ENCODE measurements around the gene CACHD1. TPM values are rescaled to one million over a fixed set of nuclear protein-coding genes. Genes with fewer than 3 reads are reported as not detected.

CACHD1 gene
- 2.3 TPM for polyA plus RNA-seq (2013, experiment 1 of 2)
- 2.3 TPM for polyA plus RNA-seq (2013, experiment 2 of 2)

- under 1% methylated on average over 63 of the region's 82 CpGs for WGBS
- Histone ChIP-seq H3K36me3 (ENCODE audit: control insufficient read depth in 1 of 2, insufficient read depth in 2 of 2, low read depth in 1 of 2, low read length in 2 of 2) (no peaks in the 10 kb centered on the region), H3K4me1 (ENCODE audit: control insufficient read depth, insufficient read depth, low read depth, low read length) (peaks cover 15% of the 10 kb centered on the region), H2BK120ac (ENCODE audit: low read depth, low read length) (peak within 1 kb of the TSS; percentile 15), H3K4me3 (ENCODE audit: insufficient read depth in 1 of 2, low read depth in 1 of 2, low read length in 2 of 2) (peak within 1 kb of the TSS; percentile 76 to 93), H3K27ac (ENCODE audit: low read length, poor library complexity, severe bottlenecking) (no peak within 1 kb of the TSS), H3K4me2 (ENCODE audit: low read length, poor library complexity, severe bottlenecking) (peak within 1 kb of the TSS; percentile 99), H2BK15ac (ENCODE audit: low read depth, poor library complexity, severe bottlenecking) (peak within 1 kb of the TSS; percentile 77), H2BK12ac (ENCODE audit: low read length in 2 of 2) (peak within 1 kb of the TSS in 1 of 2 experiments; percentile 88), H4K8ac (ENCODE audit: low read length) (peak within 1 kb of the TSS; percentile 82), H3K14ac (ENCODE audit: low read length in 2 of 2) (peak within 1 kb of the TSS; percentile 49 to 88), H3K9ac (ENCODE audit: low read length) (peak within 1 kb of the TSS; percentile 84), H3K9me3 (ENCODE audit: control insufficient read depth, low read length) (no peaks in the 10 kb centered on the region), H3K79me1 (replicated peaks; ENCODE audit: low read length, poor library complexity, severe bottlenecking) (peaks cover 23% of the 10 kb centered on the region), H3K27me3 (ENCODE audit: control insufficient read depth in 1 of 2, insufficient read depth in 1 of 2, low read length in 2 of 2) (peaks cover 10 to 12% of the 10 kb centered on the region in 2 experiments), H2BK5ac (ENCODE audit: low read depth, low read length, poor library complexity, severe bottlenecking) (no peak within 1 kb of the TSS), H3K4ac (ENCODE audit: low read depth in 1 of 2, low read length in 2 of 2) (peak within 1 kb of the TSS in 1 of 2 experiments; percentile 51), H3K18ac (ENCODE audit: low read depth in 1 of 2, low read length in 2 of 2) (peak within 1 kb of the TSS; percentile 63 to 70), H2AFZ (ENCODE audit: low read depth, low read length) (peak within 1 kb of the TSS; percentile 82), H2AK5ac (ENCODE audit: low read length, severe bottlenecking) (no peak within 1 kb of the TSS), H3K23ac (ENCODE audit: low read length in 2 of 2) (peak within 1 kb of the TSS; percentile 42 to 99), H4K91ac (ENCODE audit: low read length) (no peak within 1 kb of the TSS)
- DNase-seq = peak; percentile 82
These were observed at the start of gene CACHD1 for GRCh38 chr1:64469977-64470664. TSS of gene CACHD1 (plus strand) at chr1:64470129. CDS start at chr1:64470745, 616 bp downstream.

- H3K14ac ChIP-seq (ENCODE audit: low read length in 2 of 2) = no peak overlapping the region
These were observed 48.6 kb upstream of the CACHD1 start for GRCh38 chr1:64421377-64421776.

DNA sequence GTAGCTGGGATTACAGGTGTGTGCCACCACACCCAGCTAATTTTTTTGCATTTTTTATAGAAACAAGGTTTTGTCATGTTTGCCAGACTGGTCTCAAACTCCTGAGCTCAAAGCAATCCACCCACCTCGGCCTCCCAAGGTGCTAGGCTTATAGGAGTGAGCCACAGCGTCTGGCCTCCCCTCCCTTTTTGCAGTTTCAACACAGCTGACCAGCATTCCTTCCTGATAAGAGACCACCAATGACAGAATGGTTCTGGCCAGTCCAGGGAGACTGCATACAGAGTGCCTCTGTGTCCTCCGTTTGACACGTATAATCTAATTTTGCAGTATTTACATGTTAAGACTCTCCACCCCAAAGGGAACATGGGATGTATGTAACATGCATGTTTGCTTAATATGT lies 46.4 kb upstream of the CACHD1 start:
- Histone ChIP-seq H2BK120ac (ENCODE audit: low read depth, low read length) (no peak overlapping the region), H3K27me3 (ENCODE audit: control insufficient read depth in 1 of 2, insufficient read depth in 1 of 2, low read length in 2 of 2) (peaks cover 0 to 3% of the 10 kb centered on the region in 2 experiments), H3K36me3 (ENCODE audit: control insufficient read depth in 1 of 2, insufficient read depth in 2 of 2, low read depth in 1 of 2, low read length in 2 of 2) (no peaks in the 10 kb centered on the region), H3K79me1 (replicated peaks; ENCODE audit: low read length, poor library complexity, severe bottlenecking) (no peaks in the 10 kb centered on the region), H3K4ac (ENCODE audit: low read depth in 1 of 2, low read length in 2 of 2) (no peak overlapping the region), H3K9ac (ENCODE audit: low read length) (no peak overlapping the region), H3K14ac (ENCODE audit: low read length in 2 of 2) (no peak overlapping the region), H3K4me3 (ENCODE audit: insufficient read depth in 1 of 2, low read depth in 1 of 2, low read length in 2 of 2) (no peak overlapping the region), H2BK12ac (ENCODE audit: low read length in 2 of 2) (no peak overlapping the region), H3K9me3 (ENCODE audit: control insufficient read depth, low read length) (no peaks in the 10 kb centered on the region), H4K91ac (ENCODE audit: low read length) (no peak overlapping the region), H2AK5ac (ENCODE audit: low read length, severe bottlenecking) (no peak overlapping the region), H4K8ac (ENCODE audit: low read length) (no peak overlapping the region), H3K4me2 (ENCODE audit: low read length, poor library complexity, severe bottlenecking) (no peak overlapping the region), H2AFZ (ENCODE audit: low read depth, low read length) (no peak overlapping the region), H3K27ac (ENCODE audit: low read length, poor library complexity, severe bottlenecking) (no peak overlapping the region), H2BK15ac (ENCODE audit: low read depth, poor library complexity, severe bottlenecking) (no peak overlapping the region), H3K18ac (ENCODE audit: low read depth in 1 of 2, low read length in 2 of 2) (no peak overlapping the region), H3K23ac (ENCODE audit: low read length in 2 of 2) (no peak overlapping the region), H2BK5ac (ENCODE audit: low read depth, low read length, poor library complexity, severe bottlenecking) (no peak overlapping the region), H3K4me1 (ENCODE audit: control insufficient read depth, insufficient read depth, low read depth, low read length) (no peaks in the 10 kb centered on the region)
- 68% methylated on average over 4 of the region's 4 CpGs for WGBS
- no peak for DNase-seq

More at GRCh38 chr1:64421377-64421776, 48.6 kb upstream of the CACHD1 start:
- H3K9me3 ChIP-seq (ENCODE audit: control insufficient read depth, low read length) = no peaks in the 10 kb centered on the region
- H3K23ac ChIP-seq (ENCODE audit: low read length in 2 of 2) = no peak overlapping the region
- no peak overlapping the region for H3K4me2 ChIP-seq (ENCODE audit: low read length, poor library complexity, severe bottlenecking)
- H2AK5ac ChIP-seq (ENCODE audit: low read length, severe bottlenecking) = no peak overlapping the region
- H3K36me3 ChIP-seq (ENCODE audit: control insufficient read depth in 1 of 2, insufficient read depth in 2 of 2, low read depth in 1 of 2, low read length in 2 of 2) = no peaks in the 10 kb centered on the region
- 90% methylated on average over 4 of the region's 4 CpGs for WGBS
- no peak overlapping the region for H2BK120ac ChIP-seq (ENCODE audit: low read depth, low read length)
- H3K18ac ChIP-seq (ENCODE audit: low read depth in 1 of 2, low read length in 2 of 2) = no peak overlapping the region
- H3K4ac ChIP-seq (ENCODE audit: low read depth in 1 of 2, low read length in 2 of 2) = no peak overlapping the region
- H3K27ac ChIP-seq (ENCODE audit: low read length, poor library complexity, severe bottlenecking) = no peak overlapping the region
- no peak overlapping the region for H3K9ac ChIP-seq (ENCODE audit: low read length)
- H4K91ac ChIP-seq (ENCODE audit: low read length) = no peak overlapping the region
- H2AFZ ChIP-seq (ENCODE audit: low read depth, low read length) = no peak overlapping the region
- no peak overlapping the region for H2BK12ac ChIP-seq (ENCODE audit: low read length in 2 of 2)
- DNase-seq = no peak
- H3K4me1 ChIP-seq (ENCODE audit: control insufficient read depth, insufficient read depth, low read depth, low read length) = no peaks in the 10 kb centered on the region
- peaks cover 0 to 3% of the 10 kb centered on the region in 2 experiments for H3K27me3 ChIP-seq (ENCODE audit: control insufficient read depth in 1 of 2, insufficient read depth in 1 of 2, low read length in 2 of 2)
- H2BK15ac ChIP-seq (ENCODE audit: low read depth, poor library complexity, severe bottlenecking) = no peak overlapping the region
- no peak overlapping the region for H3K4me3 ChIP-seq (ENCODE audit: insufficient read depth in 1 of 2, low read depth in 1 of 2, low read length in 2 of 2)
- no peak overlapping the region for H4K8ac ChIP-seq (ENCODE audit: low read length)
- no peaks in the 10 kb centered on the region for H3K79me1 ChIP-seq (replicated peaks; ENCODE audit: low read length, poor library complexity, severe bottlenecking)
- H2BK5ac ChIP-seq (ENCODE audit: low read depth, low read length, poor library complexity, severe bottlenecking) = no peak overlapping the region

DNA sequence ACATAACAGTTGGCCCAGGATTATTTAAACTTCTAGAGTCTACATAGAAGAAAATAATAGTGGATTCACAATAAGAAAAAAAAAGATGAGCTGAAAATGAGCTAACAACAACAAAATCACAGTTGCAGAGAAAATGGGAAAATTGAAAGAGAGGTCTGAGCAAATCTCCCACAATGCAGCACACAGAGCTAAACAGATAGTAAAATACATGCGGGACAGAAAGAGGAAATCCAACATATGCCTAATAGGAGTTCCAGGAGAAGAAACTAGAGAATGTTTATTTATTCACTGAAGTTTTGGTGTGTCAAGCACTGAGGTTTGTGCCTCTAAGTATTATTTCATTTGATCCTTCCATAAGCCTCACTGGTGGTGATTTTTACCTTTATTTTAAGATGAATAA lies 45.5 kb upstream of the CACHD1 start:
- no peak overlapping the region for H3K14ac ChIP-seq (ENCODE audit: low read length in 2 of 2)
- WGBS = 100% methylated on average over 1 of the region's 1 CpG
- H3K27me3 ChIP-seq (ENCODE audit: control insufficient read depth in 1 of 2, insufficient read depth in 1 of 2, low read length in 2 of 2) = peaks cover 0 to 3% of the 10 kb centered on the region in 2 experiments
- H3K27ac ChIP-seq (ENCODE audit: low read length, poor library complexity, severe bottlenecking) = no peak overlapping the region
- no peak overlapping the region for H2BK5ac ChIP-seq (ENCODE audit: low read depth, low read length, poor library complexity, severe bottlenecking)
- H3K23ac ChIP-seq (ENCODE audit: low read length in 2 of 2) = no peak overlapping the region
- no peak overlapping the region for H3K4me2 ChIP-seq (ENCODE audit: low read length, poor library complexity, severe bottlenecking)
- H4K8ac ChIP-seq (ENCODE audit: low read length) = no peak overlapping the region
- no peaks in the 10 kb centered on the region for H3K9me3 ChIP-seq (ENCODE audit: control insufficient read depth, low read length)
- H3K4me1 ChIP-seq (ENCODE audit: control insufficient read depth, insufficient read depth, low read depth, low read length) = no peaks in the 10 kb centered on the region
- H3K36me3 ChIP-seq (ENCODE audit: control insufficient read depth in 1 of 2, insufficient read depth in 2 of 2, low read depth in 1 of 2, low read length in 2 of 2) = no peaks in the 10 kb centered on the region
- no peak overlapping the region for H3K4ac ChIP-seq (ENCODE audit: low read depth in 1 of 2, low read length in 2 of 2)
- H3K18ac ChIP-seq (ENCODE audit: low read depth in 1 of 2, low read length in 2 of 2) = no peak overlapping the region
- H3K79me1 ChIP-seq (replicated peaks; ENCODE audit: low read length, poor library complexity, severe bottlenecking) = no peaks in the 10 kb centered on the region
- DNase-seq = no peak
- H2BK15ac ChIP-seq (ENCODE audit: low read depth, poor library complexity, severe bottlenecking) = no peak overlapping the region
- no peak overlapping the region for H2AK5ac ChIP-seq (ENCODE audit: low read length, severe bottlenecking)
- H3K4me3 ChIP-seq (ENCODE audit: insufficient read depth in 1 of 2, low read depth in 1 of 2, low read length in 2 of 2) = no peak overlapping the region
- H4K91ac ChIP-seq (ENCODE audit: low read length) = no peak overlapping the region
- no peak overlapping the region for H2BK120ac ChIP-seq (ENCODE audit: low read depth, low read length)
- H2AFZ ChIP-seq (ENCODE audit: low read depth, low read length) = no peak overlapping the region
- no peak overlapping the region for H3K9ac ChIP-seq (ENCODE audit: low read length)
- H2BK12ac ChIP-seq (ENCODE audit: low read length in 2 of 2) = no peak overlapping the region
